Superior temporal gyrus (tissue), 1 donor: ENCODE results near the gene ANKRD13B.
"Not testable (repeated sequence)": the region's sequence is repeated elsewhere in the genome, so short reads cannot be mapped to it uniquely, and the experiment has no call there.

Experiments used
- DNase-seq: peaks from one replicate; pipeline ENCODE4 v3.0.0-alpha.2; 2016; ENCODE audit errors: extremely low spot score

The ANKRD13B gene

GRCh38 chr17:29642171-29642611 is 49.3 kb downstream of the ANKRD13B start:
- DNase-seq, result no peak

- DNase-seq, result no peak
These were observed 50.9 kb downstream of the ANKRD13B start for GRCh38 chr17:29643817-29644160.

GRCh38 chr17:29645515-29646051 is 52.7 kb downstream of the ANKRD13B start:
- DNase-seq, result peak; percentile 81

GRCh38 chr17:29648005-29648404 is 55.1 kb downstream of the ANKRD13B start:
- DNase-seq, result no peak

- DNase-seq, result no peak
These were observed 56.4 kb downstream of the ANKRD13B start for GRCh38 chr17:29649359-29649758.

- no peak for DNase-seq
These were observed 57.5 kb downstream of the ANKRD13B start for GRCh38 chr17:29650396-29650795.

GRCh38 chr17:29651913-29652312 is 59.0 kb downstream of the ANKRD13B start:
- DNase-seq, result not testable (repeated sequence)

- no peak for DNase-seq
These were observed 60.0 kb downstream of the ANKRD13B start for GRCh38 chr17:29652976-29653375.

GRCh38 chr17:29653995-29654714 is 61.2 kb downstream of the ANKRD13B start:
- no peak for DNase-seq

GRCh38 chr17:29655323-29655722 is 62.4 kb downstream of the ANKRD13B start:
- DNase-seq, result no peak

- no peak for DNase-seq
These were observed 66.2 kb downstream of the ANKRD13B start for GRCh38 chr17:29659155-29659554.

- DNase-seq, result no peak
These were observed 68.3 kb downstream of the ANKRD13B start for GRCh38 chr17:29661213-29661612.

GRCh38 chr17:29663155-29663554 is 70.2 kb downstream of the ANKRD13B start:
- no peak for DNase-seq
